IPS-18c (cell line): Measurements from ENCODE around the gene CD109.
"Not testable (repeated sequence)": the region's sequence is repeated elsewhere in the genome, so short reads cannot be mapped to it uniquely, and the experiment has no call there.

Source experiments
- H3K4me3 ChIP-seq: 2 replicates; pipeline ENCODE4 v1.7.0; 2013; ENCODE audit warnings: low read depth, mild to moderate bottlenecking, low read length, moderate library complexity; ENCODE audit not compliant: insufficient read depth
- H3K9me3 ChIP-seq: one replicate; pipeline ENCODE4 v1.6.1; 2013; ENCODE audit warnings: mild to moderate bottlenecking, low read length, moderate library complexity; ENCODE audit not compliant: control insufficient read depth, insufficient read depth

The CD109 gene

GRCh38 chr6:73679009-73679408 lies 17.0 kb upstream of the CD109 start:
- Histone ChIP-seq H3K9me3 (no peaks in the 10 kb centered on the region), H3K4me3 (no peak overlapping the region)

GRCh38 chr6:73679846-73680245 lies 16.2 kb upstream of the CD109 start:
- H3K9me3 ChIP-seq, H3K4me3 ChIP-seq: not testable (repeated sequence)

- Histone ChIP-seq H3K9me3 (no peaks in the 10 kb centered on the region), H3K4me3 (no peak overlapping the region)
Observed at GRCh38 chr6:73680289-73680918, 15.6 kb upstream of the CD109 start.

DNA sequence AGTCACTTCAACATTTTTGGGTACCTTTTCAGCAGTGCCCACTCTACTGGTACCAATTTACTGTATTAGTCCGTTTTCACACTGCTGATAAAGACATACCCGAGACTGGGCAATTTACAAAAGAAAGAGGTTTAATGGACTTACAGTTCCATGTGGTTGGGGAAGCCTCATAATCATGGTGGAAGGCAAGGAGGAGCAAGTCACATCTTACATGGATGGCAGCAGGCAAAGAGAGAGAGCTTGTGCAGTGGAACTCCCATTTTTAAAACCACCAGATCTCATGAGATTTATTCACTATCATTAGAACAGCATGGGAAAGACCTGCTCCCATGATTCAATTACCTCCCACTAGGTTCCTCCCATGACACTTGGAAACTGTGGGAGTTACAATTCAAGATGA lies 12.4 kb upstream of the CD109 start:
- not testable (repeated sequence) for H3K4me3 ChIP-seq, H3K9me3 ChIP-seq

GRCh38 chr6:73688351-73688750 lies 7.7 kb upstream of the CD109 start:
- Histone ChIP-seq H3K9me3 (no peaks in the 10 kb centered on the region), H3K4me3 (no peak overlapping the region)

GRCh38 chr6:73690056-73690455 lies 5.9 kb upstream of the CD109 start:
- no peaks in the 10 kb centered on the region for H3K9me3 ChIP-seq
- no peak overlapping the region for H3K4me3 ChIP-seq

DNA sequence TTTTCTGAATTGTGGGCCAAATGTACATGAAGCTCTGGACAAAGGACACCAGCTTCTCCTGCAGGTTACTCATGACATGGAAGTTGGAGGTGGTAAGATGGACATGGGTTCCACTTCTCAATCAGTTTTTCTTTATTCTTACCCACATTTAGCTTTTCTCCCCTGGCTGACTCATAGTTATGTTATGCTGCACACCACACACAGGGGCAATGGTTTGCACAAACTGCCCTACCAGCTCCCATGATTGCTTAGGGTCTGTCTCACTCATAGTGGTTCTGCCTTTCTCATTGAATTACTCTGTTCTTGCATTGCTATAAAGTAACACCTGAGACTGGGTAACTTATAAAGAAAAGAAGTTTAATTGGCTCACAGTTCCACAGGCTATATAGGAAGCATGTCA lies 4.5 kb upstream of the CD109 start:
- H3K9me3 ChIP-seq, result no peaks in the 10 kb centered on the region
- no peak overlapping the region for H3K4me3 ChIP-seq

DNA sequence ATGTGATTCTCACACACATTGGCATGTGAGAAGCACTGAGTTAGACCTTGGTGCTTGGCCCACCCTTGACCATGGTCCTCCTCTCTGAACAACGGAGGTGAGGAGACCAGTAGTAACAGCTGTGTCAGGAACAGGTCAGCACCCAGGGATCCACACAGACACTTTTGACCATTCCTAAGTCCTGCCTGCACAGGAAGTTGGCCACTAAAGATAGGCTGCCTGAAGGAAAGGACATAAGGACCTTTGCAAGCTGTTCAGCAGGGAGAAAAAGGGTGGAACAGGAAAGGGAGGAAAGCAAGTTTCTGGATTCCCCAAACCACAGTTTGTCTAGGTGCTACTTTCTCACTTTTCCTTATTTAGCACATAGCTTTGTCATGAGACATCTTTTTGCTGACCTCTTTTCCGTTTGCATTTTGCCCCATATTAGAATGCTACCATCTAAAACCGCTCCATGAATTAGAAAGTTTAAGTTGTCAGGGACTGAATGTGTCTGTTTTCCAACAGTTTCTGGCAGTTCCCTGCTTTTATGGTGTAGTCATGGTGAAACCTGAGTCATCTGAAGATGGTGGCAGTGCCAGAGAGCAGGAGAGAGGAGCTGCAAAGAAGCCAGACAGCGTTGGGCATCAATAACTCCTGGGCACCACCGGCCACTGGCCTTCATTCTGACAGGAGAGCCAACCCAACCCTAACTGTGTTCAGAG lies 1.1 kb upstream of the CD109 start:
- Histone ChIP-seq H3K9me3 (no peaks in the 10 kb centered on the region), H3K4me3 (no peak overlapping the region; the same call in 1 of the 2 replicates)

GRCh38 chr6:73696966-73697655 lies 1.1 kb downstream of the CD109 start:
- Histone ChIP-seq H3K9me3 (no peaks in the 10 kb centered on the region), H3K4me3 (no peak overlapping the region)

GRCh38 chr6:73699676-73700459 lies 3.9 kb downstream of the CD109 start:
- Histone ChIP-seq H3K9me3 (no peaks in the 10 kb centered on the region), H3K4me3 (no peak overlapping the region)

GRCh38 chr6:73702444-73702843 lies 6.4 kb downstream of the CD109 start:
- Histone ChIP-seq H3K4me3 (no peak overlapping the region), H3K9me3 (no peaks in the 10 kb centered on the region)

GRCh38 chr6:73703466-73703865 lies 7.5 kb downstream of the CD109 start:
- Histone ChIP-seq H3K4me3 (no peak overlapping the region), H3K9me3 (no peaks in the 10 kb centered on the region)

- Histone ChIP-seq H3K4me3 (no peak overlapping the region), H3K9me3 (no peaks in the 10 kb centered on the region)
Observed at GRCh38 chr6:73704260-73704659, 8.3 kb downstream of the CD109 start.

GRCh38 chr6:73704798-73705197 lies 8.8 kb downstream of the CD109 start:
- H3K9me3 ChIP-seq, result no peaks in the 10 kb centered on the region
- H3K4me3 ChIP-seq, result no peak overlapping the region

DNA sequence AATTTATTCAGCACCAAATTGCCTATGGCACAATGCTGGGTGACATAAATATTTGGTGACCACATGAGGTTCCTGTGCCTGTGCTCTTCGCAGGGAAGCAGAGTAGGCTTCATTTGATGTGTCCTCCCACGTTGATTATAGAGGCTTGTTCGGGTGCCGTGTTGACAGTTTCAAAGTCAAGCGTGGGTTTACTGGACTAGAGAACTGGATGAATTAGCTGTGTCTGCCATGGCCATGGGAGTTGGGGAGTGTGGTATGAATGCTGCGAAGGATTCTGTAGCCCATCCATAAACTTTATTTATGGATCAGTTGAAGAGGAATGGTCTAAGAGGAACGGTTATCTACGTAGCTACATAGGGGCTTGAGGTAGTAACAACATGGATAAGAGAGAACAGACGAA lies 11.0 kb downstream of the CD109 start:
- Histone ChIP-seq H3K9me3 (no peaks in the 10 kb centered on the region), H3K4me3 (no peak overlapping the region)

- no peak overlapping the region for H3K4me3 ChIP-seq
- no peaks in the 10 kb centered on the region for H3K9me3 ChIP-seq
Observed at GRCh38 chr6:73710470-73710869, 14.5 kb downstream of the CD109 start.

- Histone ChIP-seq H3K4me3 (no peak overlapping the region), H3K9me3 (no peaks in the 10 kb centered on the region)
Observed at GRCh38 chr6:73710948-73711347, 14.9 kb downstream of the CD109 start.
